GM12873 (cell line): ENCODE results near the gene VTN.

Source experiments
- TF ChIP-seq, protein P1 (sequence below): IDR thresholded peaks from 2 replicates; pipeline ENCODE4 v1.5.1; 2012; ENCODE audit warnings: low read depth, mild to moderate bottlenecking, moderate library complexity, low read length, control low read depth; ENCODE audit not compliant: insufficient read depth; ENCODE audit errors: missing control alignments

The VTN gene

DNA sequence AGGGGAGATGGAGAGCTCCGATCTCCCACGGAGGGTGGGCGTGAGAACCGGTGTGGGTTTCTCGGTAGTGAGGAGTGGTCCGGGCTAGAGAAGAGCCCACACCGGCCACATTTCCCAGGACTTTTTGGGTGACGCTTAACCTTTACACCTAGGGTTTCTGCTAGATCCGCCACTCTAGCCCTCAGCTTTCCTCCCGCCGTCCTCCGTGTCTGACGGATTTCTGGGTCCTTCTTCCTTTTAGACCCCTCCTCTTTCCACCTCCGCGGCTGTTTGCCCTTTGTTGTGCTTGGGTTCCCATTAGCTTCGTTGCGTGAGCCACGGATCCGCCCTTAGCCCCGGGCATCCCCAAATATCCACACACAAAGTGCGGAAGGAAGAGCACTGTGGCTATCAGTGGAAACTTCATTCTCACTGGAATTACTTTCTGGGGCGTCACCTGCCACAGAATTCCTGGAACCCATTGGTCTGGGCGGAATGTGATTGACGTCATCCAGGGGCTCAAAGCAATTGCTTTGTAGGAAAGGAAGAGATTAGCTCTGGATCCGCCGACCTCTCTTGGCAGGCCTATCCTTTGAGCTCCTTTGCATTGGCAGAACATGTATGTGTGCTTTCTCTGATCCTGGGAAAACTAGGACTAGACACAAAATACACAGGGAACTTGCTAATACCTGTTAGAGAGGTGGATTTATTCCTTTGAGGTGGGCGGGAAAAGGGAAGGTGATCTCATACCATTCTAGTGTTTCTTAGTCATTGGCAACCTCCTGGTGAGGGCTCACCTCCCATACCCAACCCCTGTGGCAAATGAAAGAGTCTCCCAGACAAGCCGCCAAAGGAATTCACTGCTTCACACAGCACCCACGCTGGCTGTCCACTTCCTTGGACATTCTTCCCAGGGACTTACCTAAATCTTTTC, 33.9 kb downstream of the VTN start:
- TF ChIP-seq, protein P1, sequence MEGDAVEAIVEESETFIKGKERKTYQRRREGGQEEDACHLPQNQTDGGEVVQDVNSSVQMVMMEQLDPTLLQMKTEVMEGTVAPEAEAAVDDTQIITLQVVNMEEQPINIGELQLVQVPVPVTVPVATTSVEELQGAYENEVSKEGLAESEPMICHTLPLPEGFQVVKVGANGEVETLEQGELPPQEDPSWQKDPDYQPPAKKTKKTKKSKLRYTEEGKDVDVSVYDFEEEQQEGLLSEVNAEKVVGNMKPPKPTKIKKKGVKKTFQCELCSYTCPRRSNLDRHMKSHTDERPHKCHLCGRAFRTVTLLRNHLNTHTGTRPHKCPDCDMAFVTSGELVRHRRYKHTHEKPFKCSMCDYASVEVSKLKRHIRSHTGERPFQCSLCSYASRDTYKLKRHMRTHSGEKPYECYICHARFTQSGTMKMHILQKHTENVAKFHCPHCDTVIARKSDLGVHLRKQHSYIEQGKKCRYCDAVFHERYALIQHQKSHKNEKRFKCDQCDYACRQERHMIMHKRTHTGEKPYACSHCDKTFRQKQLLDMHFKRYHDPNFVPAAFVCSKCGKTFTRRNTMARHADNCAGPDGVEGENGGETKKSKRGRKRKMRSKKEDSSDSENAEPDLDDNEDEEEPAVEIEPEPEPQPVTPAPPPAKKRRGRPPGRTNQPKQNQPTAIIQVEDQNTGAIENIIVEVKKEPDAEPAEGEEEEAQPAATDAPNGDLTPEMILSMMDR = no peak

DNA sequence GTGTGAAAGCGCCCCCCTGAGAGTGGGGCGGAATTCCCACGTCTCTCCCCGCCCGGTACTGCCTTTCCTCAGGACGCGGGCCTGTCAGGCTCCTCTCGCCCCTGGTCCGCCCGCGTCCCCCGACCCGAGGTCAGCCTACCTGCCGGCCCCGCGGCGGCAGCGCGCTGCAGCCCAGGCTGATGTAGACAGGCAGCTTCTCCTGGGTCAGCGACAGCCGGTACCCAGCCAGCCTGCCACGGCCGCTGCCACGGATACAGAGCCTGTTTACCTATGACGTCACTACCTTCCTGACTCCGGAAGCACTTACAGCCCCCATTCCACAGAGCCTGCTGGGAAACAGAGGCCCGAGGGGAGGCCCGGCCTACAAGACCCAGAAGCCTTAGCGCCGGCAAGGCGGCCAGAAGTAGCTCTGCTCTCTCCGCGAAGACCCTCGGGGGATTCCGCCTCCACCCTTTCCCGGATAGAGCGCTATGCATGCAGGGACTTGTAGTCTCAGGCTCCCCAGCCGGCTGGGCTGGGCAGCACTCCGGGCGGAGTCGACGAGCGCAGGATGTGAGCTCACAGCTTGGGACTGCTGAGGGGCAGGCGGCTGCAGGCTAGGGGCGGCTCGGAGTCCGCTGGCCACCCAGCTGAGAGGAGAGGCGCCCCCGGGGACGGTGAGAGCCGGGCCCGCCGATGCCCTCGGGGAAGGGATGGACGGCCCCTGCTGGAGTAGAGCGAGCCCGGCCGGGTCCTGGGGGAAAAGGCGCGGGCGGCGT, 34.7 kb downstream of the VTN start, which contains the start of the genes IFT20 and TNFAIP1:
Gene IFT20, minus strand, starts transcription at position 272 of the 758 bp plus-strand sequence. CDS start 3,487 bp downstream, outside the sequence.
Gene TNFAIP1, plus strand, starts transcription at position 561 of the 758 bp plus-strand sequence. CDS start 3,761 bp downstream, outside the sequence.
- TF ChIP-seq, protein P1 = no peak

DNA sequence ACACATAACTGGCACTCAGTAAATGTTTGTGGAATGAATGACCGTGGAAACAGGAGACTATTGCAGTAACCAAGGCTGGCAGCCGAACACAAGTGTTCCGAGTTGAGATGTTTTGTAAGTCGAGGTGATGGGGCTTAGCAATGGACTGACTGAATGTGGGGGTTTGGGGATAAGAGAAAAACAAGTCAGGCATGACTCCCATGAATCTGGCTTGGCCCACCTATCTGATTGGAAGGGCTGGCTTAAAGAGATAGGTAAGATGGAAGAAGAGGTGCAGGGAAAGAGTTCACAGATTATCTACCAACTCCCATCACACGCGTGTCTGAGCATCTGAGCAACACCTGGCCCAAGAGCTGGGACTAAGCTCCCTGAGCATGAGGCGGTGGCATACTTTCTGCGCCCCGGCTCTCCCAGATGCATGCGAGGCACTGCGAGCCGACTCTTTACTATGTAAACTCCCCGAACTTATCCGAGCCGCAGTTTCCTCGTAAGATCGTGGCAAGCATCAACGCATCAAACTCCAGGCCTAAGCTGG, 35.4 kb downstream of the VTN start:
- TF ChIP-seq, protein P1 = no peak

DNA sequence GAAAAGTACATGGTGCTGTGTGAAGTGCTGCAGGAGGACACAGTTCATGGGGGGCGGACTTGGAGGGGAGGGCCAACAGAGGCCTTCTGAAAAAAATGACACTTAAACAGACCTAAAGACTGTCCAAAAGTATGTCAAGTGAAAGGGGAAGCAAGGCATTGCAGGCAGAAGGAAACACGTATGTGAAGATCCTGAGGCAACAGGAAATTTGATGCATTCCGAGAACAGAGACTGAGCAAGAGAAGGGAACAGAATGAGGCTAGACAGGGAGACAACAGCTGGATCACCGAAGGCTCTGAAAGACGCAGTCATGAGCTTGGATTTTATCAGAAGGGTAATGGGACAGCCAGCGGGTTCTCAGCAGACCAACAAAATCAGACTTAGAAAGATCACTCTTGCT, 35.9 kb downstream of the VTN start:
- TF ChIP-seq, protein P1 = no peak

DNA sequence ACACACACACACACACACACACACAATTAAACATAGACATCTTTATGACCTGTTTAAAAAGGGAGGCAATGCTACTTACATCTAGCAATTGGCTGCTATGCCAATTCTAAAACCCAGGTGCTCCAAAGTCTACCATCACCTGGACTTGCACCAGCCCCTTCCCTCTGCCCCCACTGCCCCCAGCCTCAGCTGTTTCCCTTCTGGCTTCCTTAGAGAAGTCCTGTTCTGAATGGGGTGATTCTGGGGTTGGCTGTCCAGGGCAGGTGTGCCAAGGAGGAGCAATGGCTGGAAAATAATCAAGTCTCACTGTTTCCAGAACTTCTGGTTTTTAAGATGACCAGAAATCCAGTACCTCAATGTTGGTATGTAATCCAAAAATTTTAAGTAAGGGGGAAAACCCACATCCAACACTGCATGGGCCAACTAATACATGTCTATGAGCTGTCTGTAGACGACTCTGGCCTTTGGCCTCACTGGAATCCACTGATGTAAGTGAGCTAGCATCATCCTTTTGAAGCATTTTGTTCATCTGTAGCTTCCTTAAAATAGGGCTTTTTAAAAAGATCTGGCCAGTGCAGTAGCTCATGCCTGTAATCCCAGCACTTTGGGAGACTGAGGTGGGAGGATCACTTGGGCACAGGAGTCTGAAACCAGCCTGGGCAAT, 36.9 kb downstream of the VTN start:
- TF ChIP-seq, protein P1 = no peak

DNA sequence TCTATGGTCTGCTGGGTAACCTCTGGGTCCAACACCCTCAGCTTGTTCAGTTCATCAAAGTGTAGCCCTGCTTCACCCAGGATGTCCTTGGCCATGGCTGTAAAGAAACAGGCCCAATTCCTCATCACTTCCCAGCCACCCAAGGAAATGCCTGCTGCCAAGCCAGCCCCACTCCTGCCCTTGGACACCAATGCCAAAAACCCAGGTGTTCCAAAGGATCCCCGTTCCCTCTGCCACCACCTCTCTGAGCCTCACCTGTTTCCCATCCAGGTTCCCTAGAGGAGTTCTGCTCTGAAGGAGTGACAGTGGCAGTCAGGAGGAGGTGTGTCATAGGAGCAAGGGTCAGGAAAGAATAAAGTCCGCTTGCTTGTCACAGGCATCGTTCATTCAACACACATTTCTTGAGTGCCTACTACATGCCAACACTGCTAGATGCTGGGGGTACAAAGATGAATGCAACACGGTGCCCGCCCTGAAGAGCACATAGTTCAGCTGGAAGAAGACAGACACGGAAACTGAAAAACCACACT, 38.2 kb downstream of the VTN start:
- TF ChIP-seq, protein P1 = no peak
